K562 (cell line): ENCODE measurements around the gene POLR3GL. TPM values are rescaled to one million over a fixed set of nuclear protein-coding genes. Genes with fewer than 3 reads are reported as not detected.

Experiments used
- HDAC3 ChIP-seq: fragments of 450-650 bp; IDR thresholded peaks from 2 replicates; pipeline ENCODE4 v1.6.1; 2018; ENCODE audit warnings: borderline replicate concordance, mild to moderate bottlenecking, moderate library complexity; ENCODE audit not compliant: partially characterized antibody
- HNRNPLL ChIP-seq: fragments of 200-400 bp; formaldehyde crosslinking; IDR thresholded peaks from 2 replicates; pipeline ENCODE4 v1.6.1; 2017; ENCODE audit warnings: low read length, low read depth, mild to moderate bottlenecking; ENCODE audit not compliant: poor library complexity, severe bottlenecking
- LCOR ChIP-seq: sonication (generic); formaldehyde crosslinking; IDR thresholded peaks from 2 replicates; pipeline ENCODE4 v1.8.0; 2022; ENCODE audit warnings: mild to moderate bottlenecking, missing genetic modification reagents
- MAZ ChIP-seq, 2 experiments: fragments of 450-650 bp in 1 of 2; sonication (generic) in 1 of 2; formaldehyde crosslinking; IDR thresholded peaks in 1 of 2; conservative IDR thresholded peaks in 1 of 2; 2 replicates each; pipeline versions ENCODE4 v1.4.0 to v1.5.0; 2020; ENCODE audit warnings: mild to moderate bottlenecking in 1 of 2, missing genetic modification reagents in 1 of 2
- SUPT5H ChIP-seq: fragments of 450-650 bp; IDR thresholded peaks from 2 replicates; pipeline ENCODE4 v1.6.1; 2016
- TBL1XR1 ChIP-seq, 2 experiments: IDR thresholded peaks; 2 replicates each; pipeline ENCODE4 v1.6.1; 2012; ENCODE audit warnings: improper control_type of control experiment in 2 of 2, low read length in 2 of 2, mild to moderate bottlenecking in 1 of 2
- ZBTB7A ChIP-seq: IDR thresholded peaks from 2 replicates; pipeline ENCODE4 v1.6.1; 2011; ENCODE audit warnings: low read depth, mild to moderate bottlenecking, low read length, moderate library complexity, borderline replicate concordance; ENCODE audit not compliant: control insufficient read depth
- ZFP30 ChIP-seq: fragments of 250-450 bp; sonication (Bioruptor Pico); IDR thresholded peaks from 2 replicates; pipeline ENCODE4 v1.8.0; 2022; ENCODE audit warnings: moderate library complexity, mild to moderate bottlenecking, inconsistent platforms, borderline replicate concordance
- ZFP36 ChIP-seq: fragments of 150-350 bp; IDR thresholded peaks from 2 replicates; pipeline ENCODE4 v1.6.1; 2018; ENCODE audit warnings: low read length, low read depth; ENCODE audit not compliant: partially characterized antibody
- ZMIZ1 ChIP-seq, 2 experiments: fragments of 150-350 bp in 1 of 2; IDR thresholded peaks; 2 replicates each; pipeline ENCODE4 v1.6.1; 2012 to 2016; ENCODE audit warnings: low read depth in 2 of 2, low read length in 2 of 2, mild to moderate bottlenecking in 1 of 2, moderate library complexity in 1 of 2
- ZNF121 ChIP-seq: sonication (generic); formaldehyde crosslinking; conservative IDR thresholded peaks from 2 replicates; pipeline ENCODE4 v1.8.0; 2022; ENCODE audit warnings: missing genetic modification reagents
- ZNF395 ChIP-seq: fragments of 200-800 bp; sonication (Bioruptor generic); IDR thresholded peaks from 2 replicates; pipeline ENCODE4 v1.6.1; 2017; ENCODE audit warnings: missing genetic modification characterization, missing compliant biosample characterization
- ZNF57 ChIP-seq: fragments of 450-650 bp; formaldehyde crosslinking; IDR thresholded peaks from 2 replicates; pipeline ENCODE4 v1.4.0; 2020; ENCODE audit warnings: mild to moderate bottlenecking, moderate library complexity
- polyA plus RNA-seq, 8 experiments: library from polyadenylated mRNA; depleted of rRNA in 4 of 8; stranded (reverse) in 5 of 8; unstranded in 3 of 8; fragments of >200 nt; fragmentation: Nextera tagmentation in 2 of 8; fragmentation: Illumina TruSeq in 1 of 8; extraction: Ambion mirVana in 2 of 8; extraction: Trizol in 1 of 8; gene quantifications; 2 replicates each; pipeline versions ENCODE4 v1.2.1 to v1.2.3, GENCODE V29; 2011 to 2014; ENCODE audit warnings: inconsistent platforms in 1 of 8, missing spikeins in 1 of 8
- total RNA-seq, 7 experiments: library from RNA; depleted of rRNA in 6 of 7; stranded (reverse); fragments of >200 nt in 6 of 7; fragmentation: Illumina TruSeq in 2 of 7; extraction: Trizol in 2 of 7; gene quantifications; 2 replicates each; pipeline versions ENCODE4 v1.2.1 to v1.2.3, GENCODE V29; 2011 to 2021; ENCODE audit warnings: low replicate concordance in 1 of 7
- TF ChIP-seq, protein P1 (sequence below), 2 experiments: fragments of 450-650 bp; IDR thresholded peaks; 2 replicates each; pipeline ENCODE4 v1.6.1; 2018; ENCODE audit warnings: mild to moderate bottlenecking in 2 of 2, low read depth in 1 of 2; ENCODE audit not compliant: partially characterized antibody in 2 of 2
- TF ChIP-seq, protein P2 (sequence below): fragments of 450-650 bp; IDR thresholded peaks from 2 replicates; pipeline ENCODE4 v1.6.1; 2017; ENCODE audit warnings: mild to moderate bottlenecking, moderate library complexity

Gene POLR3GL
- total and polyA plus RNA-seq, 9 of the 15 experiments (the other 6 are each of a cell fraction or from before 2014, with no cell fraction given), result 14.6 to 48.4 (median 38.2) TPM

DNA sequence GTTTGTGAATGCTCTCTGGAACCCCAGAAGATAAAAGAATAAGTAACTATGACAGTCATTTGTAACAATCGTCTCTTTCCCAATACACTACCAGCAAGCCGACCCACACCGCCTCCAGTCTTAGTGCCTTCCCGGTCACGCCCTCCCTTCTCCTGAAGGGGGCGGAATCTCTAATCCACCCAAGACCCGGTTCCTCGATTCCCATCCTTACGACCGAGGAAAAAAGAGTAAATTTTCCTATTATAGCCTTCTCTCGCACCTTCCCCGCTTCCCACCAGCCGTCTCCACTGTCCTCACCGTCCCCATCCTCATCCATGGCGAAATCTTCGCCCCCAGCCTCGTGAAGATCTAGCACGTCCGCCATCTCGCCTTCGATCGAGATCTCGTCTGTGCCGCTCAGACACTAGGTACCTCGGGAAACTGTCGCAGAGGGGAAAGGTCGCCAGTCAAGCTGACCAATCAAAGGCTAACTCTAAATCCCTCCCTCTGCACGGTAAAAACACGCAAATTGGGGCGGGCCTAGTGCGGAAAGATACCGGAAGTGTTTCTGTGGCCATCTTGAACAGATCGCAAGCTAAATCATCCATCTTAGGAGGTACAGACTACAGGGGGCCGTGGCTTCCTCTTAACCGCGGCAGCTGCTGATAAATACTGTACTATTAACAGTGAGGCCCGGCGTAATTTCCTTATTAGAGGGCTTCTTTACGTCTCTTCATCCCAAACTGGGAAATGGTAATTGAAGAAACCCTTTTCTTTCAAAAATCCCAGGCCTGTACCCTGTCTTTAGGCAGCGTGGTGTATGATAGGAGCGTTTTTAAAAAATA is 37.2 kb upstream of the POLR3GL start, which contains the start of gene RBM8A (continued):
- TF ChIP-seq LCOR (CRISPR knock-in tag) (peak; percentile 91), ZNF57 (no peak), ZFP30 (CRISPR knock-in tag) (no peak), ZFP36 (no peak), HDAC3 (no peak), TBL1XR1 (IDR thresholded peaks at IDR 0.05; ENCODE audit: low read length in 2 of 2) (peak in 1 of 2 experiments; percentile 4; a peak in 1 of 4 replicates), SUPT5H (peak; percentile 100), ZNF121 (CRISPR knock-in tag) (no peak), MAZ (CRISPR knock-in tag; conservative IDR thresholded peaks at IDR 0.05 in 1 of 2, IDR thresholded peaks at IDR 0.05 in 1 of 2) (peak; percentile 50 to 77), HNRNPLL (peak; percentile 83), ZNF395 (CRISPR knock-in tag) (peak; percentile 73), ZBTB7A (no peak), ZMIZ1 (IDR thresholded peaks at IDR 0.05; ENCODE audit: low read depth in 2 of 2, low read length in 2 of 2) (peak in 1 of 2 experiments; percentile 61; a peak in 1 of 4 replicates)
- TF ChIP-seq, protein P1, sequence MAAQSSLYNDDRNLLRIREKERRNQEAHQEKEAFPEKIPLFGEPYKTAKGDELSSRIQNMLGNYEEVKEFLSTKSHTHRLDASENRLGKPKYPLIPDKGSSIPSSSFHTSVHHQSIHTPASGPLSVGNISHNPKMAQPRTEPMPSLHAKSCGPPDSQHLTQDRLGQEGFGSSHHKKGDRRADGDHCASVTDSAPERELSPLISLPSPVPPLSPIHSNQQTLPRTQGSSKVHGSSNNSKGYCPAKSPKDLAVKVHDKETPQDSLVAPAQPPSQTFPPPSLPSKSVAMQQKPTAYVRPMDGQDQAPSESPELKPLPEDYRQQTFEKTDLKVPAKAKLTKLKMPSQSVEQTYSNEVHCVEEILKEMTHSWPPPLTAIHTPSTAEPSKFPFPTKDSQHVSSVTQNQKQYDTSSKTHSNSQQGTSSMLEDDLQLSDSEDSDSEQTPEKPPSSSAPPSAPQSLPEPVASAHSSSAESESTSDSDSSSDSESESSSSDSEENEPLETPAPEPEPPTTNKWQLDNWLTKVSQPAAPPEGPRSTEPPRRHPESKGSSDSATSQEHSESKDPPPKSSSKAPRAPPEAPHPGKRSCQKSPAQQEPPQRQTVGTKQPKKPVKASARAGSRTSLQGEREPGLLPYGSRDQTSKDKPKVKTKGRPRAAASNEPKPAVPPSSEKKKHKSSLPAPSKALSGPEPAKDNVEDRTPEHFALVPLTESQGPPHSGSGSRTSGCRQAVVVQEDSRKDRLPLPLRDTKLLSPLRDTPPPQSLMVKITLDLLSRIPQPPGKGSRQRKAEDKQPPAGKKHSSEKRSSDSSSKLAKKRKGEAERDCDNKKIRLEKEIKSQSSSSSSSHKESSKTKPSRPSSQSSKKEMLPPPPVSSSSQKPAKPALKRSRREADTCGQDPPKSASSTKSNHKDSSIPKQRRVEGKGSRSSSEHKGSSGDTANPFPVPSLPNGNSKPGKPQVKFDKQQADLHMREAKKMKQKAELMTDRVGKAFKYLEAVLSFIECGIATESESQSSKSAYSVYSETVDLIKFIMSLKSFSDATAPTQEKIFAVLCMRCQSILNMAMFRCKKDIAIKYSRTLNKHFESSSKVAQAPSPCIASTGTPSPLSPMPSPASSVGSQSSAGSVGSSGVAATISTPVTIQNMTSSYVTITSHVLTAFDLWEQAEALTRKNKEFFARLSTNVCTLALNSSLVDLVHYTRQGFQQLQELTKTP (IDR thresholded peaks at IDR 0.05; ENCODE audit: low read depth in 1 of 2, partially characterized antibody in 2 of 2), result peak; percentile 79 to 94
- TF ChIP-seq, protein P2, sequence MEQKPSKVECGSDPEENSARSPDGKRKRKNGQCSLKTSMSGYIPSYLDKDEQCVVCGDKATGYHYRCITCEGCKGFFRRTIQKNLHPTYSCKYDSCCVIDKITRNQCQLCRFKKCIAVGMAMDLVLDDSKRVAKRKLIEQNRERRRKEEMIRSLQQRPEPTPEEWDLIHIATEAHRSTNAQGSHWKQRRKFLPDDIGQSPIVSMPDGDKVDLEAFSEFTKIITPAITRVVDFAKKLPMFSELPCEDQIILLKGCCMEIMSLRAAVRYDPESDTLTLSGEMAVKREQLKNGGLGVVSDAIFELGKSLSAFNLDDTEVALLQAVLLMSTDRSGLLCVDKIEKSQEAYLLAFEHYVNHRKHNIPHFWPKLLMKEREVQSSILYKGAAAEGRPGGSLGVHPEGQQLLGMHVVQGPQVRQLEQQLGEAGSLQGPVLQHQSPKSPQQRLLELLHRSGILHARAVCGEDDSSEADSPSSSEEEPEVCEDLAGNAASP, result no peak
